ENCODE data around the gene MDC1.

The MDC1 gene

DNA sequence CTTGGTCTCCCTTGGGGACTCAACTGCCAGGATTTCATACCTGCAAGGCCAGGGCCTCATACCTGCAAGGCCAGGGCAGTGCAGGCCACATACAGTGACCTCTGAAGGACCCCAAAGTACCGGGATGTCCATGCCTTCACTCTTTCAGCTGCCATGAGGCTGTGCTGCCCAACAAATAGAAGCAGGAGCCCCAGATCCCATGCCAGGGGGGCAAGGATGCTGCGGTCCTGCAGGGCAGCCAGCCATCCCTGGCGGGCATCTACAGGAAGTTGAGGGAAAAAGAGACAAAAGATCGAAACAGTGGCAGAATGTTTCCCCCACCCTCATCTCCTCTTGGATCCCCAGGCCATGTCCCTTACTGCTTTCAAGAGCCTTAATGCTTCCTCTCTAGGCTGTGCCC lies 27.1 kb downstream of the MDC1 start:
- no peak for DNase-seq (ENCODE audit: low read depth)
- TF ChIP-seq, protein P1, sequence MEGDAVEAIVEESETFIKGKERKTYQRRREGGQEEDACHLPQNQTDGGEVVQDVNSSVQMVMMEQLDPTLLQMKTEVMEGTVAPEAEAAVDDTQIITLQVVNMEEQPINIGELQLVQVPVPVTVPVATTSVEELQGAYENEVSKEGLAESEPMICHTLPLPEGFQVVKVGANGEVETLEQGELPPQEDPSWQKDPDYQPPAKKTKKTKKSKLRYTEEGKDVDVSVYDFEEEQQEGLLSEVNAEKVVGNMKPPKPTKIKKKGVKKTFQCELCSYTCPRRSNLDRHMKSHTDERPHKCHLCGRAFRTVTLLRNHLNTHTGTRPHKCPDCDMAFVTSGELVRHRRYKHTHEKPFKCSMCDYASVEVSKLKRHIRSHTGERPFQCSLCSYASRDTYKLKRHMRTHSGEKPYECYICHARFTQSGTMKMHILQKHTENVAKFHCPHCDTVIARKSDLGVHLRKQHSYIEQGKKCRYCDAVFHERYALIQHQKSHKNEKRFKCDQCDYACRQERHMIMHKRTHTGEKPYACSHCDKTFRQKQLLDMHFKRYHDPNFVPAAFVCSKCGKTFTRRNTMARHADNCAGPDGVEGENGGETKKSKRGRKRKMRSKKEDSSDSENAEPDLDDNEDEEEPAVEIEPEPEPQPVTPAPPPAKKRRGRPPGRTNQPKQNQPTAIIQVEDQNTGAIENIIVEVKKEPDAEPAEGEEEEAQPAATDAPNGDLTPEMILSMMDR (conservative IDR thresholded peaks at IDR 0.05; ENCODE audit: control insufficient read depth, insufficient read depth, low read depth, low read length) = no peak

DNA sequence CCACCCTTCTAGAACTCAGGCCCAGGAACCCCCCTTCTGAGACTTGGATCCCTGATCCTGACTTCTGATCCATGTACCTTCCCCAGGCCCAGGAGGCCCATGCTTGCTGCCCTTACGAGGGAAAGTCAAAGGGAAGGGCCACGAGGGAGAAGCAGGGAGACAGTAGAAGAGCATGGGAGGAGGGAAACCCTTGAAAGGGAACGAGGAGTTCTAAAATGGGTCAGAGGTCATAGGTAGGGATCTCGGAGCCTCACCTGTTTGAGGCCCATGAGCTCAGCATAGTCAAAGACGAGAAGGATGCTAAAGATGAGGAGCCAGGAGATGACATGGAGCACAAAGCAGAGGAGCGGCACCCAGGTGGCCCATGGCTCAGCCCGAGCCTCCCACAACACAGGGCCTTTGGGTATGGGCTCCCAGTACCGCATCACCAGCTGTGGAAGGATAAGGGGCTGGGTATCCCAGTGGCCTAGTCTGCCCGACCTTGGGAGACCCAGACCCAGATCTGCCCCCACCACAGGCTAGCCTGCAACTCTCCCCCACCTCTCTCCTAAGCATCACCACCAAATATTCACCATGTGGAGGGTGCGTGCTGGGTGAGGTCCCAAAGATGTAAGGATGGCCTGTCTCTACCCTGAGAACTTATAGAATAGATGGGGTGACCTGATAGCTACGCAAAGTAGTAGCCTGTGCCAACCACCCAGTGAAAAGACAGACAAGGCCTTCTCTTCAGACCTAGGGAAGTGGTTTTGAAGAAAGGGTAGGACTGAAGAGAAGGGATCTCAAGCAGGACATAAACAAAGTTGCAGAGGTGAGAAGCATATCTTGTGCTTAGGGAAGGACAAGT lies 27.8 kb downstream of the MDC1 start:
- TF ChIP-seq, protein P1 (conservative IDR thresholded peaks at IDR 0.05; ENCODE audit: control insufficient read depth, insufficient read depth, low read depth, low read length) = no peak
- H3K4me3 ChIP-seq (ENCODE audit: control insufficient read depth, low read depth, low read length) = peak overlapping the region; percentile 75
- DNase-seq (ENCODE audit: low read depth) = no peak

More for the DNA sequence above, 27.1 kb downstream of the MDC1 start:
- peak overlapping the region; percentile 75 for H3K4me3 ChIP-seq (ENCODE audit: control insufficient read depth, low read depth, low read length)

DNA sequence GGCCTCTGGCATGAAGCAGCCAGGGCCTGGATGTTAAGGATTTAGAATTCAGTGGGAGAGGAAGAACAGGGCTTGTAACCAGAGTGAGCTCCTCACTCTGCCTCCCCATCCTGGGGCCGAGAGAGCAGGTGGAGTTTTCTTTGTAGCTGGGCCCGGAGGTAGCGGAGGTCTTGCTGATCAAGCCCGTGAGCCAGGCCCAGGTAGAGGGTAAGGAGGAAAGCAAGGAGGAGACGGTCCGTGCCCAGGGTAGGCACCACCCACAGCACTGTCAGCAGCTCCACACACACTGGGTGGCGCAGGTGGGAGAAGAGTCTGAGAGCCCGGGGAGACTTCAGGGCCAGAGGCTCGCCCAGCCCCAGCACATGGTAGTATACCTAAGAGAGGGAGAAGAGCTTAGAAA lies 28.5 kb downstream of the MDC1 start:
- DNase-seq (ENCODE audit: low read depth) = no peak

DNA sequence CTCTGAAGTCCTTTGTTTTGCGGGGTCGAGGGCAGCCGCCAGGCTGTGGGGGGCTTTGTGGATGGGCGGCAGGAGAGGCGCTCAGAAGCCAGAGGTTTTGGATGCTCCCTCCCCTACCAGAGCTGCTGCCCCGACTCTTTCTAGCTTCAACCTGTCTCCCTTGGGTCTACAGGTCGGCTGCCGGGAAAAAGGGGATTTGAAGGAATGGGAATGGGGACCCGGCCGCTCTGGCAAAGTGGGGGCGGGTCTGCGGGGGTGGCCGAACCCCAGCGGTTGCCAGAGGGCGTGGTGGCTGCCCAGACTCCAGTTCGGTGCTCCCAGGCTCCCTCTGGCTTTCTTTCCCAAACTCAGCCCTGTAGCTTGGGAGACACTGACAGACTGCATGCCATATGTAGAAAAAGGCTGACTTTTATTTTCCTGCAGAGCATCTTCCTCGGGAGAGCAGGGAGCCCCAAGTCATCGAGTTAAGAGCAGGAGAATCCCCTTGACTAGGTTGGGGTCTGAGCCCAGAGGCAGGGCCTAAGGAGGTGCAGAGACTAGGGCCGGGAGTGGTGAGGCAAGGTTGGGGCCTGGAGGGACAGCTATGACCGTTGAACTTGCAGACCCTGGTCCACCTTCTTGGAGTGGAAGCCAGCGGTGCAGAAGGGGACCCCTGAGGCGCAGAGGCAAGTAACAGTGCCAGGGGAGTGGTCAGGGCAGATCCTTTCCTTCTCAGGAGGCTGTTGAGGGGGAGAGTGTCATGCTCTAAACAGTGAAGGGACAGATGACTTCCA lies 29.2 kb downstream of the MDC1 start:
- peak; percentile 64 for DNase-seq (ENCODE audit: low read depth)
- H3K4me3 ChIP-seq (ENCODE audit: control insufficient read depth, low read depth, low read length) = peak overlapping the region; percentile 92
- TF ChIP-seq, protein P1 (conservative IDR thresholded peaks at IDR 0.05; ENCODE audit: control insufficient read depth, insufficient read depth, low read depth, low read length) = peak; percentile 22

More for the DNA sequence above, 28.5 kb downstream of the MDC1 start:
- peak overlapping the region; percentile 92 for H3K4me3 ChIP-seq (ENCODE audit: control insufficient read depth, low read depth, low read length)
- TF ChIP-seq, protein P1 (conservative IDR thresholded peaks at IDR 0.05; ENCODE audit: control insufficient read depth, insufficient read depth, low read depth, low read length) = no peak

DNA sequence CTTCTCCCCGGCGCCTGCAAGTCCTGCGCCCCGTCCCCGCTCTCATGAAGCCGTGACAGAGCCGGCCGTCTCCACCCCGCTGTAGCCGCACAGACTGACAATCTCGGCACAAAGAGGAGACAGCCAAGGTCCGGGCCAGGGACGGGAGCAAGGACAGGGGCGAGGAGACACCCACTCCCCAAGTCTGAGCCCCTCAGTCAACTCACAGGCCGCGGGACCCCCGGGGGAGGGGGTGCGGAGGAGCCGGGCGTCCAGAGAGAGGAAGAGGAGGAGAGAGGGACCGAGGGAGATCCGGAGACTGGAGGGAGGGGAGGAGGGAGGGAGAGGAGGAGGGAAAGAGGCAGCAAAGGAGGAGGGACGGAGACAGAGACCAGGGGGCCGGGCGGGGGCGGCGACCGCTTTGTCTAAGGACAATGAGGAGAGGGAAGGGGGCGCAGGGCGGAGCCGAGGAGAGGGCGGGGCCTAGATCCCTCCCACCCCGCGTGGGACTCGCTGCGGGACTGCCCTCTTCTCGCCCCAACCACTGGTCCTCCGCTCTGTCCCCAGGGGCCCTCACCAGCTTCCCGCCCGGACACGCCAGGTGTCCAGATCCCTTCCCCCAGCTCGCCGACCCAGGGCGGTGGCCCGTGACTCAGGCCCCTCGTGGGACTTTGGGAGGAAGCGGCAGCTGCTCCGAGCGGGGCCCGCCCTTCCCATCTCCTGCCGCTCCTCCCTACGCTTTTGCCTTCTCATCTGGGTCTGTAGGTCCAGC lies 30.0 kb downstream of the MDC1 start:
- TF ChIP-seq, protein P1 (conservative IDR thresholded peaks at IDR 0.05; ENCODE audit: control insufficient read depth, insufficient read depth, low read depth, low read length) = no peak
- H3K4me3 ChIP-seq (ENCODE audit: control insufficient read depth, low read depth, low read length) = peak overlapping the region; percentile 92
- DNase-seq (ENCODE audit: low read depth) = peak; percentile 98

Data from fibroblast of mammary gland (primary cell).